DMS53 (cell line): ENCODE measurements around the gene JOSD2.

ENCODE experiments used
- DNase-seq: peaks from one replicate; lab custom pipeline; 2025; lab: John Stamatoyannopoulos, UW

JOSD2 gene, protein sequence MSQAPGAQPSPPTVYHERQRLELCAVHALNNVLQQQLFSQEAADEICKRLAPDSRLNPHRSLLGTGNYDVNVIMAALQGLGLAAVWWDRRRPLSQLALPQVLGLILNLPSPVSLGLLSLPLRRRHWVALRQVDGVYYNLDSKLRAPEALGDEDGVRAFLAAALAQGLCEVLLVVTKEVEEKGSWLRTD

GRCh38 chr19:50511069-50511822 lies at the start of gene JOSD2:
JOSD2 (minus strand) TSS chr19:50511191; CDS start chr19:50510431, 760 bp downstream.
- DNase-seq: peak; percentile 96

DNA sequence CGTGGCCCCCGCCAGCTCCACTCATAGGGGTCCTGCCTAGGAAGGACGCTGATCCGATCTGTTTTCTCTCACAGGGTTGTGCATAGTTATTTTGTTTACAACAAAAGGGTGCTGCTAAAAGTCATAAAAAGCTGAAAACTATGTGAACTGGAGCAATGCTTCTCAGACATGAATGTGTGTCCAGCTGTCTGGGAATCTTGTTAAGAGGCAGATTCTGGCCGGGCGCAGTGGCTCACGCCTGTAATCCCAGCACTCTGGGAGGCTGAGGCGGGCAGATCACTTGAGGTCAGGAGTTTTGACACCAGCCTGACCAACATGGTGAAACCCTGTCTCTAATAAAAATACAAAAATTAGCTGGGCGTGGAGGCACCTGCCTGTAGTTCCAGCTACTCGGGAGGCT lies 48.6 kb upstream of the JOSD2 start:
- DNase-seq: no peak

- DNase-seq: no peak
These were observed 47.5 kb upstream of the JOSD2 start for GRCh38 chr19:50558449-50558848.

GRCh38 chr19:50558039-50558438 lies 47.0 kb upstream of the JOSD2 start:
- no peak for DNase-seq

- DNase-seq: no peak
These were observed 46.1 kb upstream of the JOSD2 start for GRCh38 chr19:50557009-50557613.

- peak; percentile 46 for DNase-seq
These were observed 45.5 kb upstream of the JOSD2 start for GRCh38 chr19:50556282-50557008.

DNA sequence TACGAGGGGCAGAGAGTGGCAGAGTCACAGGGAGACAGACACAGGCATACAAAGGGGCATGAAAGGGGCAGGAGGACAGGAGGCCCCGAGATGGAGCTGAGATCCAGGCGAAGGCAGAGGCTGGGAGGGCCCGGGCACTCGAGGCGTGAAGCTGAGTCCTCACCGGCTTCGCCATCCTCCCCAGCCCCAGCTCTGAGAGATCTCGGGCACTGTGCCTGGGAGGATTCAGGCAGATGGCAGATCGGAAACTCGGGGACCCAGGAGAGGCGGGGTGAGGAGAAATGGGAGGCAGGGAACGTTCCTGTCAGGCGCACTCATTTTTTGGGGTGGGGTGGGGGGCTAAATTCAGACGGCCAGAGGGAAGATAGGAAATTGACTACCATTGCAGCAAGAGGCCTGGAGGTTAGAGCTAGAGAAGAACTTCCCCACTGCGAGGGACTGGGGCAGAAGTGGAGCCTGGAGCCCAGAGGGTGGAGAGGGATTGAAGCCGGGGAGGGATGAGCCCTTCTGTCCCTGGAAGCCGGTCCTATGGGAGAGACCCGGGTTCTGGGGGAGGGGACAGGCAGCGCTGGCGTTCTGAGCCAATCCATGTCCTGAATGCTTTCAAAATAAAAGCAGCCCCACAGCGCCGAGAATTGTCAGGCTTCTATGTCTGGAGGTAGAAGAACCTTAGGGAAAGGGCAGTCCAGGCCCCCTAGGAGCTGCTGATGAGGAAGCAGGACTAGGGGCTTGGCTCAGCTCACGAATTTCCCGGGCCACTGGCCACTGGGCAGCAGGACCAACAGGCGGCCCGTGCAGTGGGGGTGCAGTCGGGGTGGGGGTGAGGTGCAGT lies 44.7 kb upstream of the JOSD2 start:
- no peak for DNase-seq

DNA sequence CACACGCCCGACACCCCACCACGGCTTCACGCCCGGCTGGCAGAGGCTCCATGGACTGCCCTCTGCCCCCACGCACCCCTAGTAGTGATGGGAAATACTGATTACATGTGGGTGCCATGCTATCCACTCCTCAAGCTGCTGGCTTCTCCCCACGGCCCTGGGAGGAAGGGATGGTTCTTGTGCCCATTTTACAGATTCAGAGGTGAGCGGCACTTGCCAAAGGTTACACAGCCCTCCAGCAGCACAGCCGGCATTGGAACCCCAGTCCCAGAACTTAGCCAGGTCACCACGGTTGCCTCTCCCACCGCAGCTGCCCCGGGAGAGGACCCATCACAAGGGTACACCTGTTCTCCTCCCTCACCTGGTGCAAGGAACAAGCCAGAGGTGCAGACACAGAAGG lies 44.0 kb upstream of the JOSD2 start:
- DNase-seq: no peak

GRCh38 chr19:50554212-50554611 lies 43.2 kb upstream of the JOSD2 start:
- DNase-seq: no peak

DNA sequence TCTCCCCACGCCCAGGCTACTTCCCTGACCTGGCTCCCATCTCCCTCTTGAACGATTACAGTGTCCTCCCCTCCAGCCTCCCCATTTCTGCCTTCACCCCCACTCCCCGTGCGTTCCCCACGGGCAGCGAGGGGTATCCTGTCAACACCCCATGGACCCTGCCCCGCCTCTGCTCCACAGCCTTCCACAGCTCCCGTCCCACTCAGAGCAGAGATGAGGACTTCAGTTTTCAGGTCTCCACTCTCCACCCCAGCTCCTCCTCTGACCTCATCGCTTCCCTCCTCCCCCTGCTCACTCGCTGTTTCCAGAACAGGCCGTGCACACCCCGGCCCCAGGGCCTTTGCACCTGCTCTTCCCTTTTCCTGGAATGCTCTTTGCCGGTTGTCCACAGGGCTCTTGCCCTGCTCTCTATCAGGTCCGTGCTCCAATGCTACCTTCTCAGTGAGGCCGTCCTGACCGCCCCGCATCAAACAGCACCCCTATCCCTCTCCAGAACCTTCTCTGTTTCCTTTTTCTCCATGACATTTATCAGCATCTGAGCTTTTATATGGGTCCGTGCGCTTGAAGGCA lies 42.2 kb upstream of the JOSD2 start:
- no peak for DNase-seq

- DNase-seq: no peak
These were observed 41.5 kb upstream of the JOSD2 start for GRCh38 chr19:50552540-50552939.

DNA sequence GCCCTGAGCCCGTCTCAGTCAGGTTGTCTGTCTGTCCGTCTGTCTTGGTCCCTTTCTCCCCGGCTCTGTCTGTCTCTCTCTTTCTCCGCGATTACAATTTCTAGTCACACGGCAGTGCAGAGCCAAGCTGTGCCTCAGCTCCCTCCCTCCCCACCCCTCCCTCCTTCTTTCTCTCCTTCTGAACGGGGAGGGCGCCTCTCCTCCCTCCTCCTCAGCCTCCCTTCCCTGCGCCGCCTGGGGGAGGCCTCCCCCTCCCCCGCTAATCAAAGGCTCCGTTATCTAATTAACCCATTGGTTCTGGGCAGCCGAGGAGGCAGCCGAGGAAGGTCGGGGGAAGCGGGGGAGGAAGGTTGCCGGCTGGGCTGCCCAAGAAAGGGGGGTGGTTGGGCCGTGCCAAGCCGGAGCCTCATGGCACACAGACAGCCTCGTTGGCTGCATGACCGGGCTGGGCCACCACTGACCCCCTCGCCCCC lies 40.8 kb upstream of the JOSD2 start:
- no peak for DNase-seq

DNA sequence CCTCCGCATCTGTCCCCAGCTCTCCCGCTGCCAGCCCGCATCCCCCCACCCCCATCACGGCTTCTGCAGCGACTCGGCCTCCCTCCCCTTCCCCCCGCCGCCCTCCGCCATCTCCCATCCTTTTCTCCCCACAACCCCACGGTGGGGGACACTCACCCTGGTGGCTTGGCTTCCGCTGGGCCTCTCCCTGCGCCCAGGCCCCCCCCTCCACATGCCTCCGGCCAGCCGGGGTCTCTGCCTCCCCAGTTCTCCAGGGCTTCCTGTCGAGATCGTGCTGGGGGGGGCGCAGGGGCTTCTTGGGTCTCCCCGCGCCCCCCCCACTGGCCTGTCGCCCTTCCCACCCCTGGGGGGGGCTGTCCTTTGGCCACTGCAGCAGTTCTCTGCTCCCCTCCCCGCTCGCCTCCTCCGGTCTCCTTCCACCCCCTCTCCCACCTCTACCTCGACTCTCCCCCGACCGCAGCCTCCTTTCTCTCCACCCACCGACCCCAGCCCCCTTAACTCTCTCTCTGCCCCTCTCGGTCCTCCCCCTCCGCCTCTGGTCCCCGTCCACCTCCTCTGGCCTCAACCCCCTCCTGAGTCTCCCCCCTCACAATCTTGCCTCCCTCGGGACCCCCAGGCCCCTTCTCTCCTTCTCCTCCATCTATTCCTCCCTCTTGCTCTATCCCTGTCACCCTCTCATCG lies 40.2 kb upstream of the JOSD2 start:
- no peak for DNase-seq

DNA sequence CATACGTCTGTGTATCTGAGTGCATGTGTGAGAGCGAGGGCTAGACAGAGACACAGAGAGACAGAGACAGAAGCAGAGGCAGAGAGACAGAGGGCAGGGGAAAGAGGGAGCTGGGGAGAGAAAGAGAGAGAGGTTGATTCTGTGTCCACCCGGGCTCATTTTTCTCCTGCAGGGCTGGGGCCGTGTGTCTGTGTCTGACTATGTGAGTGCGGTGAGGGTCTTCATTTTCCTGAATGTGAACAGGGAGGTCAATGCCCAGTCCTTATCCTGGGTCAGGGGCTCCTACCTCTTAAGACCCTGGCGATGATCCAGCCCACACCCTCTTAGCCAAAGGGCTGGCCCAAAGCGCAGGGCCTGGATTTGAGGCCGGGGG lies 39.6 kb upstream of the JOSD2 start:
- DNase-seq: no peak

GRCh38 chr19:50549927-50550593 lies 39.1 kb upstream of the JOSD2 start:
- no peak for DNase-seq

DNA sequence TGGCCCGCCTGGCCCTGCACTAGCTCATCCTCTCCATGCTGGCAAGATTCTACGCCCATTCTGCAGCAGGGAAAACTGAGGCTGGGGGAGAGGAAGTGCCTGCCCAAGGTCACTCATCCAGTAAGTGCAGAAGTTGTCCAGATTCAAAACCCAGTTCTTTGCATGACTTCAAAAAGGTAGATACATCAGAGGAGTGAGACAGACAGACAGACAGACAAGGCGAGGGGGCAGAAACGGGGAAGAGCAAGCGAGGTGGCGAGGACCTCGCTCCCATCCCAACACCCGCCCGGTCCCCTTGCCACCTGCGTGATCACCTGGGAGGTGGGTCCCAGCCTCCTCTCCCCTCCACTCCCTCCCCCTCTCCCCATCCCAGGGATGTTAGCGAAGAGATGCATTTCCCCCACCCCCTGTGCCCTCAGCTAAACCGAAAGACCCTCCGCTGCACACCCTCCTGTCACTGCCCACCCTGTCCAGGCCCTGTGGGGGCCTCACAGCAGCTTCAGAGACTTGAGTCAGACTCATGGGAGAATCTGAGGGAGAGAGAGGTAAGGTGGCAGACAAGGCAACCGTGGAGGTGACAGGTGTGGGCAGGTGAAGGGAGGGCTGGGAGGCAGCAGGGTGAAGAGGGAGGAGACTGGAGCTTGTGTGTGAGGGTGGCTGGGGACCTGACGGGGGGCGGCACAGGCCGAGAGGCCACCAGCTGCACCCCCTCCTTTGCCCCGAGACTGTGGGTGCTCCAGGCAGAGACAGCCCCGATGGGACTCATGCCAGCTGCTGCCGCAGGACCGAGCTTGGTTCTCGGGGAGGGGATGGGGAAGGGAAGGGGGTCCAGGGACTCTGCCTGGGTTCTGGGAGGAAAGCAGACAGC lies 38.3 kb upstream of the JOSD2 start:
- no peak for DNase-seq

- DNase-seq: no peak
These were observed 37.4 kb upstream of the JOSD2 start for GRCh38 chr19:50548191-50549058.
